Measurements from ENCODE around the gene NOB1.

- TF ChIP-seq CTCF (IDR thresholded peaks at IDR 0.05; ENCODE audit: low read depth, low read length, missing input control) = no peak
- no peak for TF ChIP-seq ATF3 (IDR thresholded peaks at IDR 0.05)
- no peak for TF ChIP-seq FOXA1 (IDR thresholded peaks at IDR 0.05)
- no peak for TF ChIP-seq TAF1 (conservative IDR thresholded peaks at IDR 0.05)
- TF ChIP-seq MAX (IDR thresholded peaks at IDR 0.05) = no peak
- no peak for TF ChIP-seq REST (IDR thresholded peaks at IDR 0.05)
- no peak for TF ChIP-seq GABPA (IDR thresholded peaks at IDR 0.05 in 1 of 2, conservative IDR thresholded peaks at IDR 0.05 in 1 of 2)
- no peak for TF ChIP-seq SP1 (IDR thresholded peaks at IDR 0.05)
- TF ChIP-seq YY1 (IDR thresholded peaks at IDR 0.05) = no peak
- no peak for TF ChIP-seq JUND (IDR thresholded peaks at IDR 0.05)
- no peak for TF ChIP-seq RAD21 (IDR thresholded peaks at IDR 0.05)
- no peak for TF ChIP-seq RXRA (IDR thresholded peaks at IDR 0.05)
These were observed 18.7 kb upstream of the NOB1 start for GRCh38 chr16:69773260-69773947.

Measured in liver (tissue), 3 donors.